Endothelial cell of hepatic sinusoid (primary cell): ENCODE results near the gene UTRN.

ENCODE experiments used
- in situ Hi-C: cut with HindIII; loops from 2 replicates; pipeline ENCODE4 v1.10.0; 2017; ENCODE audit warnings: low sequenced_read_pairs

Gene UTRN

GRCh38 chr6:144279484-144280150 is 5.5 kb upstream of the UTRN start:
- in situ Hi-C loops = loop anchor here (10.0 kb wide), 1 partner anchor 75 kb away; no protein-coding TSS in a partner anchor

GRCh38 chr6:144283646-144284477 is 1.3 kb upstream of the UTRN start:
- in situ Hi-C loops = loop anchor here (10.0 kb wide), 1 partner anchor 79 kb away; no protein-coding TSS in a partner anchor

GRCh38 chr6:144284478-144284782 is 705 bp upstream of the UTRN start:
- in situ Hi-C loops = loop anchor here (10.0 kb wide), 1 partner anchor 80 kb away; no protein-coding TSS in a partner anchor

GRCh38 chr6:144285548-144285797 is 338 bp downstream of the UTRN start:
- in situ Hi-C loops = loop anchor here (5.0 to 10.0 kb wide), 3 partner anchors 42 to 183 kb away; no protein-coding TSS in a partner anchor

- in situ Hi-C loops = loop anchor here (5.0 to 10.0 kb wide), 3 partner anchors 41 to 184 kb away; no protein-coding TSS in a partner anchor
Observed at GRCh38 chr6:144285798-144286502, 815 bp downstream of the UTRN start.

- in situ Hi-C loops = loop anchor here (5.0 to 10.0 kb wide), 3 partner anchors 41 to 184 kb away; no protein-coding TSS in a partner anchor
Observed at GRCh38 chr6:144286503-144287393, 1.6 kb downstream of the UTRN start.

GRCh38 chr6:144289006-144289405 is 3.9 kb downstream of the UTRN start:
- in situ Hi-C loops = loop anchor here (5.0 to 10.0 kb wide), 3 partner anchors 38 to 187 kb away; no protein-coding TSS in a partner anchor

GRCh38 chr6:144292372-144292771 is 7.2 kb downstream of the UTRN start:
- in situ Hi-C loops = no loop called here

- in situ Hi-C loops = no loop called here
Observed at GRCh38 chr6:144294016-144294415, 8.9 kb downstream of the UTRN start.

- in situ Hi-C loops = loop anchor here (5.0 kb wide), 1 partner anchor 68 kb away; no protein-coding TSS in a partner anchor
Observed at GRCh38 chr6:144295211-144295610, 10.1 kb downstream of the UTRN start.

- in situ Hi-C loops = loop anchor here (5.0 kb wide), 1 partner anchor 69 kb away; no protein-coding TSS in a partner anchor
Observed at GRCh38 chr6:144295981-144296767, 11.0 kb downstream of the UTRN start.

- in situ Hi-C loops = loop anchor here (5.0 kb wide), 1 partner anchor 70 kb away; no protein-coding TSS in a partner anchor
Observed at GRCh38 chr6:144296973-144297372, 11.8 kb downstream of the UTRN start.

- in situ Hi-C loops = loop anchor here (5.0 kb wide), 1 partner anchor 70 kb away; no protein-coding TSS in a partner anchor
Observed at GRCh38 chr6:144297511-144298100, 12.5 kb downstream of the UTRN start.

GRCh38 chr6:144298194-144298593 is 13.1 kb downstream of the UTRN start:
- in situ Hi-C loops = loop anchor here (5.0 kb wide), 1 partner anchor 71 kb away; no protein-coding TSS in a partner anchor

GRCh38 chr6:144298916-144299315 is 13.8 kb downstream of the UTRN start:
- in situ Hi-C loops = loop anchor here (5.0 kb wide), 1 partner anchor 72 kb away; no protein-coding TSS in a partner anchor

- in situ Hi-C loops = no loop called here
Observed at GRCh38 chr6:144302701-144303372, 17.7 kb downstream of the UTRN start.

GRCh38 chr6:144304223-144304848 is 19.2 kb downstream of the UTRN start:
- in situ Hi-C loops = no loop called here

GRCh38 chr6:144305567-144305966 is 20.4 kb downstream of the UTRN start:
- in situ Hi-C loops = no loop called here
